Measurements from ENCODE around the gene ERBB4. TPM values are rescaled to one million over a fixed set of nuclear protein-coding genes. Genes with fewer than 3 reads are reported as not detected.

Gene ERBB4
- total RNA-seq, 3 donors from 2014 or later: 1.6 to 53.1 (median 18.4) TPM

DNA sequence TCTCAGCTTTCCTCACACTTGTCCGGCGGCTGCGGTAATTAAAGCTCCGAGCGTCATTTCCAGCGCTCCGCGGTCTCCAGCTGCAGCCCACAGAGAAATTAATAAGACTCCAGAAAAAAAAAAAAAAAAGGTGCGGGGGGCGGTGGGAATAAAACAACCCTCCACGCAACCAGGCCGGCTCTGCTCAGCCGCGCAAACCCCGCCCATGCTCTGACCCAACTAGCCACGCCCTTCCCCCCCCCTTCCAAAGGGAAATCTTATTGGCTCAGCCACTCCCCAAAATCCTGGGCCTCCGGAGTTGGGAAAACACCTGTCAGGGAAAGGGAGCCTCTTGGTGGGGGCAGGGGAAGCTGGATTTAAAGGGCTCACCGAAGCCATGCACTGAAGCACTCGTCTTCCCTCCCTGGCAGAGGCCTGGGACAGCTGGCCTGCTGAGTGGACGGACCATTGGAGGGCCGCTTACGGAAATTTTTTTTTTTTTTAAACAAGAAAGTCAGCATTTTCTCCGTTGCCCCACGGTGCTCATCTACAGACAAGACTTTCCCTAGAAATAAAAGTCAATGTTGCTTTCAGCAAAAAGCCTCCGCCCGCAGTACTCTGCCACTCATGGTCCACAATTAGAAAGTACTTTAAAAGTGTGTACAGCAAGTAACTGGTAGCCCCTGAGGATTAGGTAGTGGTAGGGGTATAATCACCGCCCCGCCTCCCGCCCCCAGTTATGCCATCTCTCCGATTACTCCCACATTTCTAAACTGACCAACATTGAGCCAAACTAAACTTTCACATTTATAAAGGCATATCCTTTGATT lies 674 bp upstream of the ERBB4 start:
- H3K27me3 ChIP-seq: peaks cover 0 to 3% of the 10 kb centered on the region in 2 donors
- no peaks in the 10 kb centered on the region for H3K9me3 ChIP-seq
- intact Hi-C loops (cut with DNase I; ENCODE audit: low total_unique reads): no loop called here
- TF ChIP-seq, protein P1, sequence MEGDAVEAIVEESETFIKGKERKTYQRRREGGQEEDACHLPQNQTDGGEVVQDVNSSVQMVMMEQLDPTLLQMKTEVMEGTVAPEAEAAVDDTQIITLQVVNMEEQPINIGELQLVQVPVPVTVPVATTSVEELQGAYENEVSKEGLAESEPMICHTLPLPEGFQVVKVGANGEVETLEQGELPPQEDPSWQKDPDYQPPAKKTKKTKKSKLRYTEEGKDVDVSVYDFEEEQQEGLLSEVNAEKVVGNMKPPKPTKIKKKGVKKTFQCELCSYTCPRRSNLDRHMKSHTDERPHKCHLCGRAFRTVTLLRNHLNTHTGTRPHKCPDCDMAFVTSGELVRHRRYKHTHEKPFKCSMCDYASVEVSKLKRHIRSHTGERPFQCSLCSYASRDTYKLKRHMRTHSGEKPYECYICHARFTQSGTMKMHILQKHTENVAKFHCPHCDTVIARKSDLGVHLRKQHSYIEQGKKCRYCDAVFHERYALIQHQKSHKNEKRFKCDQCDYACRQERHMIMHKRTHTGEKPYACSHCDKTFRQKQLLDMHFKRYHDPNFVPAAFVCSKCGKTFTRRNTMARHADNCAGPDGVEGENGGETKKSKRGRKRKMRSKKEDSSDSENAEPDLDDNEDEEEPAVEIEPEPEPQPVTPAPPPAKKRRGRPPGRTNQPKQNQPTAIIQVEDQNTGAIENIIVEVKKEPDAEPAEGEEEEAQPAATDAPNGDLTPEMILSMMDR (IDR thresholded peaks at IDR 0.05): no peak
- TF ChIP-seq POLR2AphosphoS5 (IDR thresholded peaks at IDR 0.05) (no peak), POLR2A (IDR thresholded peaks at IDR 0.05) (no peak)
- no peak overlapping the region for H3K27ac ChIP-seq
- no peaks in the 10 kb centered on the region for H3K4me1 ChIP-seq
- H3K4me3 ChIP-seq: peak overlapping the region; percentile 56 to 82 (median 60)
- DNase-seq (ENCODE audit: low spot score in 2 of 2): peak; percentile 58 to 83
- no peaks in the 10 kb centered on the region for H3K36me3 ChIP-seq

GRCh38 chr2:212537726-212538304 lies 787 bp downstream of the ERBB4 start:
- no peaks in the 10 kb centered on the region for H3K4me1 ChIP-seq
- peak overlapping the region; percentile 2 to 23 for H3K27ac ChIP-seq
- TF ChIP-seq, protein P1 (IDR thresholded peaks at IDR 0.05): peak in 1 of 3 donors; percentile 12
- no peak for TF ChIP-seq POLR2AphosphoS5 (IDR thresholded peaks at IDR 0.05)
- peaks cover 0 to 3% of the 10 kb centered on the region in 2 donors for H3K27me3 ChIP-seq
- H3K36me3 ChIP-seq: no peaks in the 10 kb centered on the region
- H3K4me3 ChIP-seq: peak overlapping the region; percentile 56 to 82 (median 60)
- DNase-seq (ENCODE audit: low spot score in 2 of 2): no peak
- intact Hi-C loops (cut with DNase I; ENCODE audit: low total_unique reads): no loop called here
- H3K9me3 ChIP-seq: no peaks in the 10 kb centered on the region

- Histone ChIP-seq H3K27me3 (peaks cover 0 to 3% of the 10 kb centered on the region in 2 donors), H3K4me1 (no peaks in the 10 kb centered on the region), H3K9me3 (no peaks in the 10 kb centered on the region), H3K27ac (peak overlapping the region in 1 of 2 donors; percentile 57), H3K36me3 (no peaks in the 10 kb centered on the region), H3K4me3 (peak overlapping the region; percentile 56 to 82 (median 60))
- intact Hi-C loops (cut with DNase I; ENCODE audit: low total_unique reads): no loop called here
- TF ChIP-seq POLR2A (IDR thresholded peaks at IDR 0.05): no peak
- no peak for TF ChIP-seq POLR2AphosphoS5 (IDR thresholded peaks at IDR 0.05)
- TF ChIP-seq, protein P1 (IDR thresholded peaks at IDR 0.05): no peak
- peak in 1 of 2 donors; percentile 54 for DNase-seq (ENCODE audit: low spot score in 2 of 2)
These were observed 1.5 kb downstream of the ERBB4 start for GRCh38 chr2:212536817-212537725.

GRCh38 chr2:212535996-212536816 lies 2.4 kb downstream of the ERBB4 start:
- no peak for DNase-seq (ENCODE audit: low spot score in 2 of 2)
- Histone ChIP-seq H3K36me3 (no peaks in the 10 kb centered on the region), H3K4me3 (peak overlapping the region; percentile 56 to 82 (median 60)), H3K27me3 (peaks cover 0 to 3% of the 10 kb centered on the region in 2 donors), H3K27ac (no peak overlapping the region), H3K9me3 (no peaks in the 10 kb centered on the region), H3K4me1 (no peaks in the 10 kb centered on the region)
- intact Hi-C loops (cut with DNase I; ENCODE audit: low total_unique reads): no loop called here
- TF ChIP-seq POLR2A (IDR thresholded peaks at IDR 0.05): no peak
- no peak for TF ChIP-seq POLR2AphosphoS5 (IDR thresholded peaks at IDR 0.05)
- TF ChIP-seq, protein P1 (IDR thresholded peaks at IDR 0.05): no peak

All from breast epithelium (tissue), 4 donors.